Pancreas (tissue), 10 donors: ENCODE results near the gene RAB3GAP1. TPM values are rescaled to one million over a fixed set of nuclear protein-coding genes. Genes with fewer than 3 reads are reported as not detected.

Experiments
- ATAC-seq, 4 donors: fragments of 200-7000 bp; cut with Tn5 transposase; one replicate each; pipeline versions ENCODE4 v1.8.0 to v1.9.1; 2020; ENCODE audit warnings: mild to moderate bottlenecking in 4 of 4, moderate library complexity in 4 of 4
- DNase-seq, 6 donors: peaks; one replicate each; pipeline ENCODE4 v3.0.0-alpha.2; 2020
- FAIRE-seq: peaks from 2 replicates; lab custom pipeline; 2012; peaks lifted over from hg19 to GRCh38; lab: Jason Lieb, UNC
- H3K27ac ChIP-seq, 4 donors: fragments of 200-600 bp; sonication (generic); 1 replicate in 3 of 4; 2 replicates in 1 of 4; pipeline versions ENCODE4 v1.5.0 to v1.8.0; 2020
- H3K27me3 ChIP-seq, 4 donors: fragments of 200-600 bp; one replicate each; pipeline ENCODE4 v1.8.0; 2021
- H3K36me3 ChIP-seq, 3 donors: fragments of 200-600 bp; sonication (generic) in 1 of 3; one replicate each; pipeline versions ENCODE4 v1.5.0 to v1.8.0; 2020 to 2021
- H3K4me1 ChIP-seq, 3 donors: fragments of 200-600 bp; one replicate each; pipeline ENCODE4 v1.8.0; 2021
- H3K4me3 ChIP-seq, 4 donors: fragments of 200-600 bp; sonication (generic) in 2 of 4; one replicate each; pipeline versions ENCODE4 v1.5.0 to v1.8.0; 2020 to 2021
- H3K9me3 ChIP-seq, 4 donors: fragments of 200-600 bp; one replicate each; pipeline ENCODE4 v1.8.0; 2021
- CTCF ChIP-seq, 4 donors: fragments of 200-600 bp; sonication (generic) in 3 of 4; IDR thresholded peaks; one replicate each; pipeline versions ENCODE4 v1.5.0 to v1.8.0; 2021; ENCODE audit warnings: antibody characterized with exemption in 4 of 4
- WGBS, 2 donors: extraction: QIAGEN DNeasy Blood & Tissue Kit; methylation state at CpG; one replicate each; pipeline ENCODE4 v1.1.7; 2013; 5-methylcytosine and 5-hydroxymethylcytosine counted together
- intact Hi-C, 3 donors: fragments of 100-400 bp; cut with DNase I; formaldehyde crosslinking; loops; one replicate each; pipeline versions ENCODE4 v1.11.1 to v1.14.2; 2022
- polyA plus RNA-seq, 2 donors: library from polyadenylated mRNA; stranded (reverse); fragments of 200-250 nt; gene quantifications; one replicate each; pipeline ENCODE4 v1.2.3, GENCODE V29; 2013
- total RNA-seq, 6 donors: library from RNA; stranded (reverse); fragmentation: NEBNext Ultra II Directional in 4 of 6; extraction: Animal tissue kit (Norgen Biotek cat#: 25700) in 4 of 6; gene quantifications; one replicate each; pipeline versions ENCODE4 v1.2.1 to v1.2.4, GENCODE V29; 2021 to 2023
- donor health status: healthy with polysubstance abuse.
- donor health status: DM: no; HTN: no; CAD: no; lungs with moderate emphysema.
- donor health status: DM: no; HTN: no; CAD: no.
- donor health status: control.
- donor health status: control.
- donor health status: Bipolar disorder and iron deficiency.
- donor health status: DM: yes; HTN: yes; CAD: no.
- donor health status: DM: no; HTN: no; CAD: no.
- donor health status: DM: no; HTN: no; CAD: no.
- donor health status: DM: yes; HTN: yes; CAD: no.

RAB3GAP1 gene
- total and polyA plus RNA-seq, 8 donors, result 10.3 to 25.5 (median 22.3) TPM

GRCh38 chr2:135144343-135144742, 92.3 kb downstream of the RAB3GAP1 start:
- Histone ChIP-seq H3K36me3 (peaks cover 0 to 6% (median 4%) of the 10 kb centered on the region in 3 donors), H3K27me3 (no peaks in the 10 kb centered on the region), H3K4me1 (peaks cover 0 to 7% (median 4%) of the 10 kb centered on the region in 3 donors), H3K4me3 (no peak overlapping the region), H3K9me3 (no peaks in the 10 kb centered on the region), H3K27ac (no peak overlapping the region)
- no peak for ATAC-seq
- intact Hi-C loops, result no loop called here
- FAIRE-seq, result no peak
- no peak for DNase-seq
- no peak for TF ChIP-seq CTCF (IDR thresholded peaks at IDR 0.05)
- WGBS, 2 donors, result 96 to 100% methylated on average over 2 of the region's 2 CpGs

DNA sequence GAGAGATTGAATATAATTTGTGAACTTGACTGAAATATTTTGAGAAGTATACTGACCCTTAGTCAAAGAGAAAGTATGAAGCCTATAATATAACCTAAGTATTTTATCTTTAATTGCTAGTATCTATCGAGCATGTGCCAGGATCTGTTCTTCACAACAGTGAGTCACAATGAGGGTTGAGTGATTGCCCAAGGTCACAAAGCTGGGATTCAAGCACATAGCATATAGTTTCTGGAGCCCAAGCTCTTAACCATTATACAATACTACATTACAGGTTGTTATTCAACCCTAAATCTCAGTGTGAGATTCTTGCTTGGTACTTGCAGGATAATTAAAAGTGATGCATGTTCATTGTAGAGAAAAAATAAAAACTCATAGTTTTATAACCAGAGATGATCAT, 97.2 kb downstream of the RAB3GAP1 start:
- WGBS, 2 donors, result 31 to 38% methylated on average over 1 of the region's 1 CpG
- ATAC-seq, result peak in 3 of 4 donors; percentile 55 to 70 (median 62)
- H3K36me3 ChIP-seq, result peaks cover 0 to 11% (median 4%) of the 10 kb centered on the region in 3 donors
- intact Hi-C loops, result no loop called here
- H3K9me3 ChIP-seq, result no peaks in the 10 kb centered on the region
- FAIRE-seq, result no peak
- no peak for TF ChIP-seq CTCF (IDR thresholded peaks at IDR 0.05)
- H3K4me3 ChIP-seq, result no peak overlapping the region
- no peaks in the 10 kb centered on the region for H3K27me3 ChIP-seq
- peak in 1 of 6 donors; percentile 41 for DNase-seq
- H3K4me1 ChIP-seq, result peaks cover 0 to 9% (median 5%) of the 10 kb centered on the region in 3 donors
- H3K27ac ChIP-seq, result no peak overlapping the region

GRCh38 chr2:135150725-135151124, 98.6 kb downstream of the RAB3GAP1 start:
- peaks cover 0 to 9% (median 5%) of the 10 kb centered on the region in 3 donors for H3K4me1 ChIP-seq
- no peak overlapping the region for H3K4me3 ChIP-seq
- no peak for DNase-seq
- no peak overlapping the region for H3K27ac ChIP-seq
- no peak for FAIRE-seq
- H3K27me3 ChIP-seq, result no peaks in the 10 kb centered on the region
- TF ChIP-seq CTCF (IDR thresholded peaks at IDR 0.05), result no peak
- WGBS, 2 donors, result 79 to 91% methylated on average over 1 of the region's 1 CpG
- H3K36me3 ChIP-seq, result peaks cover 0 to 13% (median 4%) of the 10 kb centered on the region in 3 donors
- intact Hi-C loops, result no loop called here
- ATAC-seq, result peak; percentile 27 to 64 (median 41)
- H3K9me3 ChIP-seq, result no peaks in the 10 kb centered on the region

- Histone ChIP-seq H3K36me3 (peaks cover 0 to 20% (median 4%) of the 10 kb centered on the region in 3 donors), H3K9me3 (no peaks in the 10 kb centered on the region), H3K4me3 (no peak overlapping the region), H3K27me3 (no peaks in the 10 kb centered on the region), H3K27ac (no peak overlapping the region), H3K4me1 (peaks cover 0 to 9% (median 5%) of the 10 kb centered on the region in 3 donors)
- no peak for FAIRE-seq
- no peak for ATAC-seq
- DNase-seq, result no peak
- WGBS, 2 donors, result 71 to 79% methylated on average over 3 of the region's 3 CpGs
- intact Hi-C loops, result no loop called here
- TF ChIP-seq CTCF (IDR thresholded peaks at IDR 0.05), result no peak
Observed at GRCh38 chr2:135151615-135152014, 99.5 kb downstream of the RAB3GAP1 start.

DNA sequence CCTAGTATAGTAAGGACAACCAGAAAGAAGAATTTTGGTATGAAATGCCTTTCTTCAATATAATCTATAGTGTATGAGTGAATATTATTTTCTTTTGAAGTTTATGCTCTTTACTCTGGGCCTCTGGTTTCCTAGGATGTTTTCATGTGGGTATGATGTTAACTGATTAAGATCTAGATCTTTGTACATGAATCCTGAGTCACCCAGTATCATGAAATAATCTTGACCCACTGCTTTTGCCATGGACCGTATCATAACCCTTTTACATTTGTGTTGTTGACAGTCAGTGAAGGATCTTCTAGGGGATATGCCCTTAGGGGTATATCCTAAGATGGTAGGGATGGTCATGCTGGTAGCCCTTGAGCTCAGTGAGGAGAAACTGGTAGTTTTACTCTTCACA, 100.3 kb downstream of the RAB3GAP1 start:
- H3K27ac ChIP-seq, result no peak overlapping the region
- intact Hi-C loops, result no loop called here

More for the DNA sequence above, 100.3 kb downstream of the RAB3GAP1 start:
- TF ChIP-seq CTCF (IDR thresholded peaks at IDR 0.05), result no peak
- no peaks in the 10 kb centered on the region for H3K27me3 ChIP-seq
- H3K4me3 ChIP-seq, result no peak overlapping the region
- FAIRE-seq, result no peak
- peaks cover 0 to 9% (median 5%) of the 10 kb centered on the region in 3 donors for H3K4me1 ChIP-seq
- WGBS, 2 donors, result 78 to 91% methylated on average over 1 of the region's 1 CpG
- no peak for DNase-seq
- peaks cover 0 to 28% (median 4%) of the 10 kb centered on the region in 3 donors for H3K36me3 ChIP-seq
- ATAC-seq, result no peak
- H3K9me3 ChIP-seq, result no peaks in the 10 kb centered on the region
